HG02852 (cell line): ENCODE measurements around the gene STAM2.
A peak's percentile ranks its signal among the peaks of the same experiment; 100 is the strongest.
"Not testable (repeated sequence)": the region's sequence is repeated elsewhere in the genome, so short reads cannot be mapped to it uniquely, and the experiment has no call there.

ENCODE experiments used
- ATAC-seq: cut with Tn5 transposase; IDR thresholded peaks from one replicate; pipeline ENCODE4 v1.9.1; 2021; ENCODE audit warnings: mild to moderate bottlenecking, moderate library complexity; ENCODE audit not compliant: unreplicated experiment

Gene STAM2

GRCh38 chr2:152114366-152114765 lies 61.2 kb downstream of the STAM2 start:
- no peak for ATAC-seq

DNA sequence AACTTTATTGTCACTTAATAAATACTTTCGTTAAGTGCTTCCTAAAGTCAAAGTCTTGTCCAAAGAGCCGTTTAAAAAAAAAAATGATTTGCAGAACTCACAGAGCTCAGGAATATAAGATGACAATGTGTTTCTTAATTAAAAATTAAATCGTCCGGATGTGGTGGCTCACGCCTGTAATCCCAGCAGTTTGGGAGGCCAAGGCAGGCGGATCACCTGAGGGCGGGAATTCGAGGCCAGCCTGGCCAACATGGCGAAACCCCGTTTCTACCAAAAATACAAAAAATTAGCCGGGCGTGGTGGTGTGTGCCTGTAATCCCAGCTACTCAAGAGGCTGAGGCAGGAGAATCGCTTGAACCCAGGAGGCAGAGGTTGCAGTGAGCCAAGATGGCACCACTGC lies 68.4 kb downstream of the STAM2 start:
- not testable (repeated sequence) for ATAC-seq

DNA sequence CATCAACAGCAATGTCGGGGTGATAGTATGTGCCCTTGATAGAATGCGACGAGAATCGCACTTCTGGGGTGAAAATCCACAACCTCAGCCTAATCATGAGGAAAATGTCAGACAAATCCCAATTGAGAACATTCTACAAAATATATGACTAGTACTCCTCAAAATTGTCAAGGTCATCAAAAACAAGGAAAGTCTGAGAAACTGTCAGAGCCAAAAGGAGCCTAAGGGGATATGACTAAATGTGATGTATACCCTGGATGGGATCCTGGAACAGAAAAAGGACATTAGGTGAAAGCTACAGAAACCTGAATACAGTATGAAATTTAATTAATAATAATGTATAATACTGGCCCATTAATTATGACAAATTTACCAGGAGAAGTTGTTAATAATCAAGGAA lies 69.1 kb downstream of the STAM2 start:
- no peak for ATAC-seq

GRCh38 chr2:152103271-152103670 lies 72.3 kb downstream of the STAM2 start:
- no peak for ATAC-seq

- ATAC-seq, result no peak
Measured at GRCh38 chr2:152100961-152101360, 74.6 kb downstream of the STAM2 start.

DNA sequence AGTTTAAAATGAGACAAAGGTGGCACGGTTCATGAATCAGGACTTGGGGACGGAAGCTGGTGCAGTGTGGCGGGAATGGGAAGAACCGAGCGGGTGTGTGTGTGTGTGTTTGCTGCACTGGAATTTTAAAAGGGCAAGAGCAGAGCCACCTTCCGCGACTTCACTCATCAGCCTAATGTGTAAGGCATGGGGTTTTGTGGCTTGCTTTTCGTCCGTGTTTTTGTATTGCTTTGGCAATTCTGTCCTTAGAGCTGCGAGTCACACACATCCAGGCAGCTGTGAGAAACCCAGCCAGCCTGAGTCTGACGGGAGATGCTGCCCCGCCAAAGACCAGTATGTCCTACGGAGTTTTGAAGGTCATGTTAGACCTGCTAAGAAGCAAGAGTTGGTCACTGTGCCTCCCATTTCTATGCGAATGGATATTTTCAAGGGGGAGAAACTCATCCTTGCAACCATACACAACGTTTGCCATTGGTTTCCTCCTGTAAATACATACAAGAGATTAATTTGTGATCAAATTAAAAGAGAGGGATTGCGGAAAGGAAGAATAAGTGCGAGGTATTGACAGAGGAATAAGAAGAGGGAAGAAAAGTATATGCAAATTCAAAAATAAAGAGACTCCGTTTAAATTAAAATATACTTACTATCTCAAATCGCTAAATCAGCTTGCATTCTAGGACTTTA lies 76.1 kb downstream of the STAM2 start:
- no peak for ATAC-seq

DNA sequence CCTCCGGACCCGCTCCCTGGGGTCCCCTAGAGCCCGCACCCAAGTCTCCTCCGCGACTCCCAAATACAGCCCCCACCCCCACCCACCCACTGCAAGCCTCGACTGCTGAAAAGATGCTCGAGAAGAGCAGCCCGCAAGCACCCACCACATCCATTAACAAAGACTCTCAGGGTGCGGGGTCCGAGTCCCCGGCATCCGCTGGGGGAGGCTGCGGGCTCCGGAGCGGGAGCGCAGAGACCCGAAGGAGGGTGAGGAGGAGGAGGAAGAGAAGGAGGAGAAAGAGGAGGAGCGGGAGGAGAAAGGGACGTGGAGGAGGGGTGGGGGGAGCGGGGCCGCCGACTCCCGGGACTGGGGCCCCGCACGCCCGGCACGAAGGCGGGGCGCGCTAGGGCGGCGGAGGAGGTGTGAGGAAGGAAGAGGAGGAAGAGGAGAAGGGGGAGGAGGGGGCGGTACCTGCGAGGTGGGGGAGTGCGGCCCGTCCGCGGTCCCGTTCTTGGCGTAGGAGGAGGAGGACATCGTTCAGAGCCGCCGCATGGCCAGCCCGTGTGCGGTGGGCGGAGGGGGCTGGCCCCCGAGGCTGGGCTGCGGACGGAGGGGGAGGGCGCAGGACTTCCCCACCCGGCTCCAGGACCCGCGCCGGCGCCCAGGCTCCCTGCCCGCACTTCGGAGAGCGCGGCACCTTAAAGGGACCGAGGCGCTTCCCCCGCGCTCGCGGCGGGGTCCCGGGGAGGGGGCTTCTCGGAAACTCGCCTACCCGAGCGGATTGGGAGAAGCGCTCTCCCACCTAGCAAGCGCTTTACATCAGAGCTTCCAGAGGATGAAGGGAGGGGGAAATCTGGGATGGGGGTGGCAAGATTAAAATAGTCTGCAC lies 76.8 kb downstream of the STAM2 start, which contains the start of gene CACNB4:
Gene CACNB4, minus strand, starts transcription at position 549 of the 871 bp plus-strand sequence.
- peak; percentile 38 for ATAC-seq

DNA sequence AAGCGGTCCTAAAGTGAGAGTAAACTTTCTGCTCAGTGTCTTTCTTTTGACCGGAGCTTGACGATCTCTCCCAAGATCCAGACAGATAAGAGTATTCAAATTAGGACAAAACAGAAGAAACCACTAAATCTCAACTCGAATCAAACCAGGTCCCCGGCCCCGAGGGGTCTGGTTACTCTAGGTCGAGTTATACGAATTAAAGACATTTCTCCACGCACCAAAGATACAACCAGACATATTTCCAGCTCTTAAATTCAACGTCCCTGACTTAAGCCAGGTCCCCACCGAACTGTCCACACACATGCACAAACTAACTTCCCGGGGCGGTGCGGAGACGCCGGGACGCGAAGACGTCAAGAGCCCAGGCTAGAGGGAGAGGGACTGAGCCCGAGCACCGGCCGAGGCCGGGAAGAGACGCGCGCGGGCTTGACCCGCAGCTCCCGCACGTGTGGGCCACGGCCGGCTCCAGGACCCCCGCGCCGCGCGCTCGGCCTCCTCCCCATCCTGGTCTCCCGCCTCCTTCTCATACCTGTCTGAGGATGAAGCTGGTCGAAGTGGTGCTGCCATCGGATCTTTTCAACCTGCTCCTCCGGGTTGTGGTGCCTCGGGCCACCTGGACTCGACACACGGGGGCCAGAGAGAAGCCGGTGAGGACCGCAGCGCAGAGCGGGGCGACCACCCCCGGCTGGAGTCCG lies 77.6 kb downstream of the STAM2 start:
- peak; percentile 32 for ATAC-seq

DNA sequence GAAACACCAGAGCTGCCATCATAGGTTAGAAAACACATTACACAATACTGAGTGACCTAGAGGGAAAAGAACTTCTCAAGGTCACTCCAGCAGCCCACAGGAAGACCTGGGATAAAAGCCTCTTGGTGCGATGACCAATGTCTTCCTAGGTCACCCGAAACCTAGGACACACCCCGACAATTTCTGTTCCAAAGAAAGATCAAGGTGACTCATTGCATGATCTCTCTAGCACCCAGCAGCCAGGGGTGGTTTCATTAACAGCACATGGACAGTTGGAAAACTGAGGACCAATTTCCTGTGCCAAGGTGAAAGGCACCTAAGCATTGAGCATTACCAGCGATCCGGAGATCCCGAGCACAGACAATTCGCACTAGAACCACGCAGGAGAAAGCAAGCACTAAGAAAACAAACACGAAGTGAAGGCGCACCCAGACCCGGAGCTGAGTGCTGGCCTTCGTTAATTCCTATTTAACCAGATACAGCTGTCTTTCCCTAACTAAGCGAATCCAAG lies 78.2 kb downstream of the STAM2 start:
- peak; percentile 22 for ATAC-seq

DNA sequence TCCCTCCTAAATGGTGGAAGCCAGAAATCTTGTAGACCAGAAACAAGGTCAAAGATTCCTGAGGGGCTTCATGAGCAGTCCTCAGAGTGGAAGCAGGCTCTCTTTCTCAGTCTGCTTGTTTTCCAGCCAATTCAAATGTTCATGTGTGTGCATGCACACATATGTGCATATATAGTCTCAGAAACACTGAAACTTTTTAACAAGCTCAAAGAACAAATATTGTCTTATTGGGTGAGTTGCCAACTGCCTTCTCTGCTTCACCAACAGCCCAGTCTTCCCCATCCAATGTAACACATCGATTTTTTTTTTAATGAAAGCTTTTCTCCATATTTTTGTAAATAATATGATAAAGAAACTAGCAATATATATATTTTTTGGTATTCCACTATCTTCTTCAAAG lies 80.4 kb downstream of the STAM2 start:
- no peak for ATAC-seq

GRCh38 chr2:152094014-152094413 lies 81.5 kb downstream of the STAM2 start:
- ATAC-seq, result no peak

GRCh38 chr2:152093464-152093863 lies 82.1 kb downstream of the STAM2 start:
- ATAC-seq, result no peak

DNA sequence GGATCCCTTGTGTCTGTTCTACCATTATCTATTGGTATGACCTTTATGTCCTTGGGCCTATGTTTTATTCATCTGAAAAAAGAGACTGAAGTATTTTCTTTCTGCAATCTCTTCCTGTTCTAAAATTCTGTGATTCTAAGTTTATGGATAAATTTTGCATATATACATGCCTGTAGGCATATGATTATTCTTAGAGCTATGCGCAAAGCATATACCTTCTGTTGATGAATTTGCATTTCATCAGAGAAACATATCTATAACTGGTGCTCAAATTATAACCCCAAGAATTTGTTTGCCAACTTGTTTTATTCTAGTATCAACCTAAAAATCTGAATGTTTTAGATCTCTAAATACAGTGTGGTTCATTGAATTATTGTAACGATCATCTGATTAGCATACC lies 83.5 kb downstream of the STAM2 start:
- ATAC-seq, result no peak

DNA sequence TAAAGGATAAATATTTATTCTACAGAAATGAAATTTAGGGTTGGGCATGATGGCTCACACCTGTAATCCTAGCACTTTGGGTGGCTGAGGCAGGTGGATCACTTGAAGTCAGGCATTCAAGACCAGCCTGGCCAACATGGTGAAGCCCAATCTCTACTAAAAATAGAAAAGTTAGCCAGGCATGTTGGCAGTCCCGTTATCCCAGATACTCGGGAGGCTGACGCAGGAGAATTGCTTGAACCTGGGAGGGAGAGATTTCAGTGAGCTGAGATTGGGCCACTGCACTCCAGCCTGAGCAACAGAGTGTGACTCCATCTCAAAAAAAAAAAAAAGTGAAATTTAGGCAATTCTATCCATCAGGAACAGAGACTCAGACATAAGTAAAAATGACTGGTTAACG lies 84.8 kb downstream of the STAM2 start:
- ATAC-seq, result not testable (repeated sequence)

- ATAC-seq, result no peak
Measured at GRCh38 chr2:152089238-152089637, 86.3 kb downstream of the STAM2 start.

- no peak for ATAC-seq
Measured at GRCh38 chr2:152088006-152088405, 87.6 kb downstream of the STAM2 start.

DNA sequence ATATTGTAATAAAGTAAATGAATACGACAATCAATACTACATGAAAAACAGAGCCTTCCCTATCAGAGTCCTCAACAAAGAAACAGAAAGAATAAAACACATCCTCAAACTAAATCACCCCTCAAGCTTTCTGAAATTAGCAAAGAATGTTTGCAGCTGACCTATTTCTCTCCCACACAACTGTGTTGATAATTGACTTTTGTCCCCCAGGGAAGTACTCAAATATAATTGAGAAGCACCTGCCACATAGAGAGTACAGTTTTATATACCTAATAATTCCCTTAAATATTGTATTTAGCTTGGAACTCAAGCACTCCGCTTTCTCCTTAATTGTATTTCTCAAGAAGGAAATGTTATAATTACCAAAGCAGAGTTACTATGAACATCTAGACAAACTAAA lies 89.3 kb downstream of the STAM2 start:
- no peak for ATAC-seq

DNA sequence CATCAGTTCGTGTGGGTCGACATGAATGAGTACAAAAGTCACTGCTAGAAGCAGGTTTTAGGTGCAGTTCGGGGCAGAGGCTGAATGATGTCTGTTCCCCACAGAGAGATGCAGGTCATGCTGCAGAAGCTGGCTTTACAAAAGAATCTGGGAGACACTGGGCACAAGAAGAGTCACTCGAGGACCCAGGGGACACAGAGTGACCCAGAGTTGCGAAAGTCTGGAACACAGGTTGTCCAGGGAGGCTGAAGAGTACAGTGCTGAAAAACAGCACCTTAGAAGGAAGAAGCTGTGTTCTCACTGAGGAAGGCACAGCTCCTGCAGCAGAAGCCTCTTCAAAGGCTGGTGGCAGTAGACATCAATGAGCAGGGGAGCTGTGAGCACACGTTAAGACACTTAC lies 91.5 kb downstream of the STAM2 start:
- ATAC-seq, result no peak

DNA sequence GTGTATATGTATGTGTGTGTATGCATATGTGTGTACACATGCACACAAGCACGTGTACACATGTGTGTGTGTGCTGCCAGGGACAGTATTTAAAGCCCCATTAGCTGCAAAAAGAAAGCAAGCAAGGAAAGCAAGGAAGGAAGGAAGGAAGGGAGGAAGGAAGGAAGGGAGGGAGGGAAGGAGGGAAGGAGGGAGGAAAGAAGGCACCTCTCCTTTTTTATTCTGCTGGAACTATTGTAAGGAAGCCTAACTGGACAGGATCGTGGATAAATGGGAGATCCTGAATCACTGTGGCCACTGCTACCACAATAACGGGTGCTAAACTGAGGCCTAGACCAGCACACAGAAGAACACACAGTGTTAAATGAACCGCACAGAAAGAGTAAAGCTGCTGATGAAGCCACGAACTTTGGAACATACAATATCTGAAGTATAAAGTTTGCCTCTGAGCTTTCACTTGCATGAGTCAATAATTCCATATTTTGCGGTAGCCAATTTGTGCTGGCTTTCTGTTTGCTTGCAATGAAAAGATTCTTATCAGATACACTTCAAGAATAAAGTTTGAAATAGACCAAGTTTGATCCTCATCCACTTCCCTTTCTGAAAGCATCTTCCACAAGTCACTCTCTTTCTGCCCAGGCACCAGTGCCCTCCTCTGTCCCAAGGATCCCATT lies 92.2 kb downstream of the STAM2 start:
- ATAC-seq, result no peak

GRCh38 chr2:152078662-152079061 lies 96.9 kb downstream of the STAM2 start:
- peak; percentile 81 for ATAC-seq

- ATAC-seq, result no peak
Measured at GRCh38 chr2:152078023-152078422, 97.5 kb downstream of the STAM2 start.
